Gastrocnemius medialis (tissue), 4 donors: ENCODE data around the gene IKZF2. TPM values are rescaled to one million over a fixed set of nuclear protein-coding genes. Genes with fewer than 3 reads are reported as not detected.

ENCODE experiments used
- ATAC-seq, 2 donors: fragments of 150-250 bp; one replicate each; pipeline ENCODE4 v1.9.1; 2016
- DNase-seq, 2 donors: peaks; one replicate each; pipeline ENCODE4 v3.0.0-alpha.2; 2019
- H3K27ac ChIP-seq, 4 donors: fragments of 200-600 bp; sonication (generic); 1 replicate in 1 of 4; 2 replicates in 3 of 4; pipeline ENCODE4 v1.5.1; 2016 to 2018; ENCODE audit warnings: mild to moderate bottlenecking in 2 of 4, moderate library complexity in 1 of 4
- H3K27me3 ChIP-seq, 3 donors: fragments of 200-600 bp; sonication (generic) in 2 of 3; 1 replicate in 1 of 3; 2 replicates in 2 of 3; pipeline versions ENCODE4 v1.5.1 to v1.6.0; 2016 to 2019; ENCODE audit warnings: mild to moderate bottlenecking in 1 of 3, moderate library complexity in 1 of 3
- H3K36me3 ChIP-seq, 2 donors: fragments of 200-600 bp; sonication (generic) in 1 of 2; one replicate each; pipeline ENCODE4 v1.5.1; 2017 to 2018
- H3K4me1 ChIP-seq, 2 donors: fragments of 200-600 bp; sonication (generic) in 1 of 2; one replicate each; pipeline ENCODE4 v1.5.1; 2016 to 2017; ENCODE audit warnings: mild to moderate bottlenecking in 2 of 2
- H3K4me3 ChIP-seq, 4 donors: fragments of 200-600 bp; sonication (generic) in 3 of 4; 1 replicate in 1 of 4; 2 replicates in 3 of 4; pipeline ENCODE4 v1.5.1; 2016 to 2019; ENCODE audit warnings: mild to moderate bottlenecking in 2 of 4
- H3K9me3 ChIP-seq, 3 donors: fragments of 200-600 bp; sonication (generic) in 2 of 3; 1 replicate in 1 of 3; 2 replicates in 2 of 3; pipeline ENCODE4 v1.5.1; 2016 to 2019
- CTCF ChIP-seq, 5 experiments: fragments of 450-650 bp in 3 of 5; fragments of 200-600 bp in 2 of 5; sonication (generic) in 2 of 5; IDR thresholded peaks in 4 of 5; conservative IDR thresholded peaks in 1 of 5; 1 replicate in 4 of 5; 2 replicates in 1 of 5; pipeline ENCODE4 v1.5.1; 2016 to 2019; ENCODE audit warnings: antibody characterized with exemption in 5 of 5, mild to moderate bottlenecking in 3 of 5, moderate library complexity in 3 of 5
- POLR2A ChIP-seq, 2 donors: fragments of 450-650 bp; IDR thresholded peaks; one replicate each; pipeline ENCODE4 v1.6.1; 2017; ENCODE audit warnings: antibody characterized with exemption in 2 of 2, mild to moderate bottlenecking in 2 of 2, moderate library complexity in 2 of 2
- in situ Hi-C, 4 donors: fragments of 200-750 bp; cut with MboI; loops; one replicate each; pipeline versions ENCODE4 v1.15.0 to v1.8.0; 2017; ENCODE audit warnings: low sequenced_read_pairs in 4 of 4
- intact Hi-C: fragments of 100-400 bp; cut with DNase I; formaldehyde crosslinking; loops from one replicate; pipeline ENCODE4 v1.15.1; 2023; ENCODE audit warnings: low total_unique reads
- total RNA-seq, 4 donors: library from RNA; depleted of rRNA; stranded (reverse); fragments of >200 nt; gene quantifications; one replicate each; pipeline versions ENCODE4 v1.1.0 to v1.2.3, GENCODE V29; 2016

IKZF2 gene
- total RNA-seq, 4 donors from 2014 or later, result 4.9 to 15.5 (median 6.0) TPM

- no peaks in the 10 kb centered on the region for H3K36me3 ChIP-seq
- H3K27me3 ChIP-seq, result no peaks in the 10 kb centered on the region
- no peak overlapping the region for H3K27ac ChIP-seq
- no peak for TF ChIP-seq POLR2A (IDR thresholded peaks at IDR 0.05)
- no peak for TF ChIP-seq CTCF (IDR thresholded peaks at IDR 0.05 in 4 of 5, conservative IDR thresholded peaks at IDR 0.05 in 1 of 5)
- H3K4me1 ChIP-seq, result no peaks in the 10 kb centered on the region
- DNase-seq, result no peak
- in situ Hi-C loops (no loop called here), intact Hi-C loops (no loop called here)
- H3K4me3 ChIP-seq, result no peak overlapping the region
- no peak for ATAC-seq
- no peaks in the 10 kb centered on the region for H3K9me3 ChIP-seq
Observed at GRCh38 chr2:213177679-213178078, 26.3 kb upstream of the IKZF2 start.

GRCh38 chr2:213175673-213176247 is 24.3 kb upstream of the IKZF2 start:
- DNase-seq (no peak), ATAC-seq (no peak)
- no peaks in the 10 kb centered on the region for H3K9me3 ChIP-seq
- in situ Hi-C loops (no loop called here), intact Hi-C loops (no loop called here)
- H3K27me3 ChIP-seq, result no peaks in the 10 kb centered on the region
- no peak for TF ChIP-seq CTCF (IDR thresholded peaks at IDR 0.05 in 4 of 5, conservative IDR thresholded peaks at IDR 0.05 in 1 of 5)
- TF ChIP-seq POLR2A (IDR thresholded peaks at IDR 0.05), result no peak
- H3K4me1 ChIP-seq, result no peaks in the 10 kb centered on the region
- no peak overlapping the region for H3K4me3 ChIP-seq
- H3K36me3 ChIP-seq, result no peaks in the 10 kb centered on the region
- no peak overlapping the region for H3K27ac ChIP-seq

GRCh38 chr2:213172641-213173040 is 21.2 kb upstream of the IKZF2 start:
- no peak for ATAC-seq
- in situ Hi-C loops, result no loop called here
- intact Hi-C loops, result no loop called here

GRCh38 chr2:213171147-213171546 is 19.7 kb upstream of the IKZF2 start:
- in situ Hi-C loops (no loop called here), intact Hi-C loops (no loop called here)
- H3K4me3 ChIP-seq, result no peak overlapping the region
- DNase-seq (no peak), ATAC-seq (no peak)
- no peaks in the 10 kb centered on the region for H3K36me3 ChIP-seq
- peaks cover 0 to under 1% of the 10 kb centered on the region in 2 donors for H3K4me1 ChIP-seq
- TF ChIP-seq POLR2A (IDR thresholded peaks at IDR 0.05) (no peak), CTCF (IDR thresholded peaks at IDR 0.05 in 4 of 5, conservative IDR thresholded peaks at IDR 0.05 in 1 of 5) (no peak)
- no peaks in the 10 kb centered on the region for H3K9me3 ChIP-seq
- no peaks in the 10 kb centered on the region for H3K27me3 ChIP-seq
- no peak overlapping the region for H3K27ac ChIP-seq

More at GRCh38 chr2:213172641-213173040, 21.2 kb upstream of the IKZF2 start:
- no peaks in the 10 kb centered on the region for H3K9me3 ChIP-seq
- H3K27ac ChIP-seq, result no peak overlapping the region
- H3K36me3 ChIP-seq, result no peaks in the 10 kb centered on the region
- H3K27me3 ChIP-seq, result no peaks in the 10 kb centered on the region
- H3K4me1 ChIP-seq, result no peaks in the 10 kb centered on the region
- no peak for DNase-seq
- TF ChIP-seq POLR2A (IDR thresholded peaks at IDR 0.05) (no peak), CTCF (IDR thresholded peaks at IDR 0.05 in 4 of 5, conservative IDR thresholded peaks at IDR 0.05 in 1 of 5) (no peak)
- H3K4me3 ChIP-seq, result no peak overlapping the region
